Endothelial cell of umbilical vein (primary cell): ENCODE measurements around the gene CD83. TPM values are rescaled to one million over a fixed set of nuclear protein-coding genes. Genes with fewer than 3 reads are reported as not detected.

Source experiments
- BruUV-seq: library from RNA; stranded (reverse); fragments of 400-500 nt; replicated peaks from 2 replicates; lab custom pipeline; 2021; lab: Mats Ljungman, UMichigan
- CTCF ChIA-PET: fragments of 300-600, 350-600 bp; sonication (Branson Sonifier 250); formaldehyde crosslinking; loops from one replicate; lab custom pipeline; 2021; ENCODE audit warnings: antibody characterized with exemption, inconsistent platforms; lab: Charles Lee
- POLR2A ChIA-PET: fragments of 300-600, 350-600 bp; sonication (Branson Sonifier 250); formaldehyde crosslinking; loops from one replicate; lab custom pipeline; 2021; ENCODE audit warnings: antibody characterized with exemption, inconsistent platforms; lab: Charles Lee
- DNase-seq: peaks from one replicate; pipeline ENCODE4 v3.0.0-alpha.2; 2011; ENCODE audit warnings: low read depth, low spot score
- FAIRE-seq: peaks from 2 replicates; lab custom pipeline; 2011; peaks lifted over from hg19 to GRCh38; lab: Jason Lieb, UNC
- H2AFZ ChIP-seq: 2 replicates; pipeline ENCODE4 v1.6.0; 2012; ENCODE audit warnings: low read depth, low read length, control low read depth, inconsistent platforms
- H3K27ac ChIP-seq: 2 replicates; pipeline ENCODE4 v1.5.1; 2011; ENCODE audit warnings: low read depth, mild to moderate bottlenecking, control low read depth, low read length, moderate library complexity; ENCODE audit not compliant: insufficient read depth
- H3K27me3 ChIP-seq, 2 experiments: 2 replicates each; pipeline versions ENCODE4 v1.6.0 to v1.6.1; 2011; ENCODE audit warnings: low read length in 2 of 2, mixed read lengths in 1 of 2; ENCODE audit not compliant: control insufficient read depth in 2 of 2, insufficient read depth in 2 of 2
- H3K36me3 ChIP-seq, 2 experiments: 2 replicates in 1 of 2; 3 replicates in 1 of 2; pipeline ENCODE4 v1.5.1; 2011; ENCODE audit warnings: low read length in 2 of 2, mild to moderate bottlenecking in 1 of 2, moderate library complexity in 1 of 2; ENCODE audit not compliant: control insufficient read depth in 2 of 2, insufficient read depth in 2 of 2; ENCODE audit errors: extremely low read depth in 1 of 2
- H3K4me1 ChIP-seq: 3 replicates; pipeline ENCODE4 v1.5.1; 2011; ENCODE audit warnings: mild to moderate bottlenecking, low read length; ENCODE audit not compliant: control insufficient read depth, insufficient read depth; ENCODE audit errors: extremely low read depth
- H3K4me2 ChIP-seq: 2 replicates; pipeline ENCODE4 v1.6.1; 2011; ENCODE audit warnings: low read length, control low read depth, mixed read lengths; ENCODE audit not compliant: insufficient read depth
- H3K4me3 ChIP-seq, 3 experiments: fragments of 200-600 bp in 1 of 3; sonication (generic), shearing (Covaris generic) in 1 of 3; replicated peaks in 1 of 3; 2 replicates each; pipeline ENCODE4 v1.5.1; 2011 to 2016; ENCODE audit warnings: control low read depth in 3 of 3, low read length in 3 of 3, mild to moderate bottlenecking in 2 of 3, inconsistent platforms in 1 of 3, low read depth in 1 of 3, moderate library complexity in 1 of 3; ENCODE audit not compliant: insufficient read depth in 1 of 3
- H3K79me2 ChIP-seq: 2 replicates; pipeline ENCODE4 v1.6.0; 2012; ENCODE audit warnings: low read length, inconsistent platforms; ENCODE audit not compliant: control insufficient read depth, insufficient read depth
- H3K9ac ChIP-seq: replicated peaks from 2 replicates; pipeline ENCODE3; 2011; ENCODE audit warnings: low read length, control low read depth; ENCODE audit not compliant: insufficient read depth; ENCODE audit errors: extremely low read depth
- H3K9me1 ChIP-seq: replicated peaks from 3 replicates; pipeline ENCODE4 v1.6.0; 2011; ENCODE audit warnings: mild to moderate bottlenecking, low read length; ENCODE audit not compliant: control insufficient read depth, insufficient read depth; ENCODE audit errors: extremely low read depth
- H3K9me3 ChIP-seq: replicated peaks from 2 replicates; pipeline ENCODE4 v1.5.1; 2012; ENCODE audit warnings: low read length, inconsistent platforms; ENCODE audit not compliant: control insufficient read depth, insufficient read depth
- H4K20me1 ChIP-seq: replicated peaks from 2 replicates; pipeline ENCODE3; 2011; ENCODE audit warnings: mild to moderate bottlenecking, low read length; ENCODE audit not compliant: control insufficient read depth, insufficient read depth; ENCODE audit errors: extremely low read depth
- EZH2 ChIP-seq: IDR thresholded peaks from 2 replicates; pipeline ENCODE4 v1.6.1; 2012; ENCODE audit warnings: borderline replicate concordance, low read depth, mild to moderate bottlenecking, moderate library complexity, low read length, inconsistent platforms; ENCODE audit not compliant: severe bottlenecking
- FOS ChIP-seq: IDR thresholded peaks from 2 replicates; pipeline ENCODE4 v1.6.1; 2011; ENCODE audit warnings: mild to moderate bottlenecking, low read length, moderate library complexity, borderline replicate concordance; ENCODE audit not compliant: insufficient read depth
- GATA2 ChIP-seq: IDR thresholded peaks from 2 replicates; pipeline ENCODE4 v1.7.0; 2011; ENCODE audit warnings: low read depth, mild to moderate bottlenecking, moderate library complexity, mixed read lengths, low read length; ENCODE audit not compliant: insufficient read length, insufficient read depth
- JUN ChIP-seq: IDR thresholded peaks from 2 replicates; pipeline ENCODE4 v1.6.1; 2011; ENCODE audit warnings: borderline replicate concordance, low read depth; ENCODE audit not compliant: insufficient read length, insufficient read depth
- MAX ChIP-seq: IDR thresholded peaks from 2 replicates; pipeline ENCODE4 v1.6.1; 2011; ENCODE audit not compliant: insufficient read depth, insufficient read length
- MYC ChIP-seq: IDR thresholded peaks from one replicate; pipeline ENCODE4 v1.6.1; 2011; ENCODE audit warnings: mild to moderate bottlenecking, low read depth, low read length
- POLR2A ChIP-seq: IDR thresholded peaks from 2 replicates; pipeline ENCODE4 v1.6.1; 2012; ENCODE audit warnings: low read depth, mild to moderate bottlenecking, control low read depth, low read length
- POLR2AphosphoS5 ChIP-seq: IDR thresholded peaks from 2 replicates; pipeline ENCODE4 v1.6.1; 2012; ENCODE audit warnings: low read depth, mild to moderate bottlenecking, control low read depth, low read length, moderate library complexity; ENCODE audit not compliant: insufficient read depth
- dilution Hi-C: fragments of 300-500 bp; cut with MboI; formaldehyde crosslinking; loops from one replicate; pipeline ENCODE4 v1.15.0; 2019; ENCODE audit warnings: low sequenced_read_pairs; ENCODE audit not compliant: extremely low pct_ligation_motif_present
- intact Hi-C: fragments of 100-400 bp; cut with micrococcal nuclease; formaldehyde crosslinking; loops from one replicate; pipeline ENCODE4 v1.10.0; 2022
- polyA plus RNA-seq, 4 experiments: library from polyadenylated mRNA; depleted of rRNA in 3 of 4; stranded (reverse) in 3 of 4; unstranded in 1 of 4; fragments of >200 nt; gene quantifications; 2 replicates each; pipeline versions ENCODE4 v1.2.1 to v1.2.3, GENCODE V29; 2011 to 2012; ENCODE audit warnings: missing spikeins in 1 of 4
- total RNA-seq: library from RNA; stranded (reverse); gene quantifications from 2 replicates; pipeline ENCODE4 v1.2.3, GENCODE V29; 2021
- TF ChIP-seq, protein P1 (sequence below), 2 donors: IDR thresholded peaks; 1 replicate in 1 of 2; 2 replicates in 1 of 2; pipeline ENCODE4 v1.5.1; 2011; ENCODE audit warnings: low read length in 2 of 2, mild to moderate bottlenecking in 2 of 2, moderate library complexity in 2 of 2, control low read depth in 1 of 2, inconsistent platforms in 1 of 2, low read depth in 1 of 2; ENCODE audit not compliant: insufficient read depth in 1 of 2; ENCODE audit errors: extremely low read depth in 1 of 2

CD83 gene
- total and polyA plus RNA-seq, 2 donors (not counting 3 experiments of a cell fraction or from before 2014, with no cell fraction given): 0.40 to 0.46 TPM

DNA sequence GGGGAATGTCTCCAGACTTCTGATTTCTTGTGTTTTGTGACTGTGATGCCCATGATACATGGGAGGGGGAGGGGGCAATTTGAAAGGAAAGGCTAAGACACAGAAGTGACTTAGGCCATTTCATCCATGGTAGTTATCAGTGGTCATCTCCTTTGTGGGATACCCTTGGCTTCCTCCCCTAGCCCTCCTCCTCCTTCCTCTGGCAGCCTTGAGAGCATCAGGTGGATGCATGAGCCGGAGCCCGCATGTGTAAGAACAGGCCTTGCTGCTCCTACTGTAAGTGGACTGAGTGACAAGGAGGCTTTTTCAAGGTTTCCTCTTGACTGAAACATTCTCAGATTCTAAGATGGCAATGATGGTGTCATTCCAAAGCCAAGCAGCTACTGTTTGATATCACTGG lies 874 bp downstream of the CD83 start:
- H3K27me3 ChIP-seq: peaks cover 0 to 3% of the 10 kb centered on the region in 2 experiments
- FAIRE-seq: no peak
- H3K4me3 ChIP-seq: no peak overlapping the region
- DNase-seq: no peak
- no peaks in the 10 kb centered on the region for H4K20me1 ChIP-seq
- no peaks in the 10 kb centered on the region for H3K79me2 ChIP-seq
- intact Hi-C loops: loop anchor here (5.0 kb wide), 1 partner anchor 306 kb away; the partner anchor contains the start of gene MCUR1
- H3K4me2 ChIP-seq: no peak overlapping the region
- TF ChIP-seq GATA2 (no peak), JUN (no peak), MAX (no peak), FOS (no peak), POLR2AphosphoS5 (no peak), POLR2A (no peak), MYC (no peak), EZH2 (no peak)
- TF ChIP-seq, protein P1, sequence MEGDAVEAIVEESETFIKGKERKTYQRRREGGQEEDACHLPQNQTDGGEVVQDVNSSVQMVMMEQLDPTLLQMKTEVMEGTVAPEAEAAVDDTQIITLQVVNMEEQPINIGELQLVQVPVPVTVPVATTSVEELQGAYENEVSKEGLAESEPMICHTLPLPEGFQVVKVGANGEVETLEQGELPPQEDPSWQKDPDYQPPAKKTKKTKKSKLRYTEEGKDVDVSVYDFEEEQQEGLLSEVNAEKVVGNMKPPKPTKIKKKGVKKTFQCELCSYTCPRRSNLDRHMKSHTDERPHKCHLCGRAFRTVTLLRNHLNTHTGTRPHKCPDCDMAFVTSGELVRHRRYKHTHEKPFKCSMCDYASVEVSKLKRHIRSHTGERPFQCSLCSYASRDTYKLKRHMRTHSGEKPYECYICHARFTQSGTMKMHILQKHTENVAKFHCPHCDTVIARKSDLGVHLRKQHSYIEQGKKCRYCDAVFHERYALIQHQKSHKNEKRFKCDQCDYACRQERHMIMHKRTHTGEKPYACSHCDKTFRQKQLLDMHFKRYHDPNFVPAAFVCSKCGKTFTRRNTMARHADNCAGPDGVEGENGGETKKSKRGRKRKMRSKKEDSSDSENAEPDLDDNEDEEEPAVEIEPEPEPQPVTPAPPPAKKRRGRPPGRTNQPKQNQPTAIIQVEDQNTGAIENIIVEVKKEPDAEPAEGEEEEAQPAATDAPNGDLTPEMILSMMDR (IDR thresholded peaks at IDR 0.05; ENCODE audit: extremely low read depth in 1 of 2, insufficient read depth in 1 of 2, low read depth in 1 of 2, low read length in 2 of 2): no peak
- H3K36me3 ChIP-seq: no peaks in the 10 kb centered on the region
- no peak overlapping the region for H3K27ac ChIP-seq
- no peak overlapping the region for H2AFZ ChIP-seq
- H3K9ac ChIP-seq: no peak overlapping the region
- CTCF ChIA-PET: no interaction called here
- no peaks in the 10 kb centered on the region for H3K9me3 ChIP-seq
- BruUV-seq: no TSS peak
- dilution Hi-C loops: no loop called here
- H3K9me1 ChIP-seq: no peaks in the 10 kb centered on the region
- H3K4me1 ChIP-seq: peaks cover 5% of the 10 kb centered on the region
- POLR2A ChIA-PET: no interaction called here
